GM19035 (cell line): Measurements from ENCODE around the gene NEURL3.

Experiments used
- ATAC-seq: cut with Tn5 transposase; IDR thresholded peaks from one replicate; pipeline ENCODE4 v1.9.1; 2021; ENCODE audit not compliant: unreplicated experiment

The NEURL3 gene

DNA sequence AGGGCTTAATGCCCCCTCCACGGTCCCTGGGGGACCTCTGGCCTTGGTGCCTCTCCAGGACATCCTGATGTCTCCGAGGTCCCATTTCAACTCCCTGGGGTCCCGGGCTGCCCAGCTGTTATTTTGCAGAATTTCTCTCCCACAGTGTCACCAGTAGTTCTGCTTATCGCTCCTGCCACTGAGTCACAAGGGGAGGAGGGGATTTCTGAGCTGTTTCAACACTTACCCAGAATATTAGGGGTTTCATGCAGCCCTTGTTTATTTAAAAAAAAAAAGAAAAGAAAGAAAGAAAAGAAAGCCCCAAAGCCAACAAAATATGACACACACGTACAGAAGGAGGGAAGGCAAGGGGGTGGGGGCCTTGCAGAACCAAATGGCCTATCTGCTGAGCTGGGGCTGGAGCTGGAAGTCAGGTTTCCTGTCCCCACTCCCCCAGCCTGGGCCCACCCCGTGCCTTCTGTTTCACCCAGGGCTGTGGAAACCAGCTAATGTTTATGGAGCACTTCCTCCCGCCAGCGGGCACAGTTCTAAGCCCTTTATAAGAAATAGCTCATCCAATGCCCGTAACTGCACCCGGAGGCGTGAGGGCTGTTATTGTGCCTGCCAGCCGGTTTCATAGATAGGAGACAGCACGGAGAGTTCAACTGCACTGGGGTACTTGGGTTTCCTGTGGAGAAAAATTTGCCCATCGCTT, 23.0 kb upstream of the NEURL3 start:
- no peak for ATAC-seq

DNA sequence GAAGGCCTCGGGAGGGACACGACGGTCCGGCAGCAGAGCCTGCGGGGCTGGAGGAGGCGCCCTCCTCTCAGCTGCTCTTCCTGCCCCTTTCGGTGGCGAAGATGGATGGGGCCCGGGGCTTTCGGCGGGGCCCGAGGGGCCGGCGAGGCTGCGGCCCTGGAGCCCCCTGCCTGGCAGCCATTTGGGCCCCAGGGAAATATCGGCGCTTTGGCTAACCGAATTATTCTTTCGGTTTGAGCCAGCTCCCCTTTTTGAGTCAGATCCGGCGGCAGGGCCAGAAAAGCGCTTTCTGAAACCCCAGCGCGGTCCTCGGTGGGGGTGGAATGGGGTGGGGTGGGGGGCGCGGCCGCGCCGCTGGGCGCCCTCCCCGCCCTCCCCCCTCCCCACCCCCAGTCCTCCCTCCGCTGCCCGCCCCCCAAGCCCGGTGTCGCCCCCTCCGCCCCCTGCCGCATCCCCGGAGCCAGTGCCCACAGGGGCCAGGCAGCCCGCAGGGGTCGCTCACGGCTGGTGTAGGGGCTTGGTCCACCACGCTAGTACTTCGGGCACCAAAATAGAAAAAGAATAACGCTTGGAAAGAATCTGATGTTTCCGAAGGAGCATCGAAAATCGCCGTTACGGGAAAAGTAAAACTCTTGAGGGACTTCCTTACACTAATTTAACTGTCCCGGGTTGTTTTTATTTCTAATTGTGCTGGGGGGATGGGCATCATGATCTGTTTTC, 22.3 kb upstream of the NEURL3 start:
- peak; percentile 32 for ATAC-seq

DNA sequence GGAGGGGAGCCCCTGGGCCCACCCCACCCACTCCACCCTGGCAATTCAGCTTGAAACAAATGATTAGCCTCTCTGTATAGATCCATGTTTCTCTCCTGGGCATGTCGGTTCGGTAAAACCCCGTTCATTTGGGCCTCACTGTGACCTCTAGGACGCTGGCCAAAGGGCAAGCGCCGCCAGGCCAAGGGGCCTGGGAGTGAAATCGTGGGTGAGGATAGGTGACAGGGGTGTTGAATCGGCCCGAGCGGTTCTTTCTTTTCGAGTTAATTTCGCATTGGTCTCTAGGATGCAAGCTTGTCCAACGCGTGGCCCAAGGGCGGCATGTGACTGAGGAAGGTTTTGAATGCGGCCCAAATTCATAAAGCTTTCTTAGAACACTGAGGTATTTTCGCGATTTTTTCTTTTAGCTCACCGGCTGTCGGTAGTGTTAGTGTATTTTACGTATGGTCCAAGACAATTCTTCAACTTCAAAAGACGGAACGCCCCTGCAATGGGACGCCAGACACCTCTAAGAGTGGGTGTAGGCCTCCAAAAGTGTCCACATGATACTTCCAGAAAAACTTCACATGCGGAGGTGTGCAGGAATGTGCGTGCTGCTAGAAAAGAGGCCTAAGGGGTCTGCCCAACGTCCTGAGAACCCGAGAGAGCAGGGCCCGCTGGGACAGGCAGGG, 21.6 kb upstream of the NEURL3 start:
- no peak for ATAC-seq

DNA sequence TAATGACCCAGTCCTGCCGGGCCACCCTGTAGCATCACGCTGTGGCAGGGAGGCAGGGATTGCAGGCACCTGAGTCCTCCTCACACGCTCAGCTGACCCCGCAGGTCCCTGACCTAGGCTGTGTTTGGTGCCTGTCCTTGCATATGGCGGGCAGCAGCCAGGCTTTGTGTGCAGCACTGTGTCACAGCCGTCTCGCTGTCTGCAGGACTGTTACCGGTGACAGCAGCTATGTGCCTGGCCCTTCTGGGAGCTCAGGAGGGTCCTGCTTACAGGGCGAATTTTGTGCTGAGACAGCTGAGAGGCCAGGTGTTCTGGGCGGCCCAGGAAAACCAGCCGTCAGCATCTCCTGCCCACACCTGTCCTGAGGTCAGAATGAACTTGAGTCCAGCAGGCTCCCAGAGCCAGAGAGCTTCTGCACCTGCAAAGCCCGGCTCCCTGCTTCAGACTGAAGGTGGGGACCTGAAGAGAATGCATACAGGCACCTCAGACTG, 21.0 kb upstream of the NEURL3 start:
- ATAC-seq = no peak

DNA sequence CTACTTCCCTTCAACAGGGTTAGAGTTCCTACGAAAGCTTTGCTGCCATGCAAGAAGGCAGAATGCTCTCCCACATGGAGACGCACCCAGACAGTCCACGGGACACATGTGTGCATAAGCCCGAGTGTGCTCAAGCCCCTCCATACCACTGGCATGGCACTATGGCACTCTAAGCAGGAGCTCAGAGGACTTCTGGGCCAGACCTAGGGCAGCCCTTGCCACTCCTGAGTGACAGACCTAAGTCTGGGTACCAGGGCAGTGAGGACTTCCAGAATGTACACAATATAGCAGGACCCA, 20.0 kb upstream of the NEURL3 start:
- no peak for ATAC-seq

DNA sequence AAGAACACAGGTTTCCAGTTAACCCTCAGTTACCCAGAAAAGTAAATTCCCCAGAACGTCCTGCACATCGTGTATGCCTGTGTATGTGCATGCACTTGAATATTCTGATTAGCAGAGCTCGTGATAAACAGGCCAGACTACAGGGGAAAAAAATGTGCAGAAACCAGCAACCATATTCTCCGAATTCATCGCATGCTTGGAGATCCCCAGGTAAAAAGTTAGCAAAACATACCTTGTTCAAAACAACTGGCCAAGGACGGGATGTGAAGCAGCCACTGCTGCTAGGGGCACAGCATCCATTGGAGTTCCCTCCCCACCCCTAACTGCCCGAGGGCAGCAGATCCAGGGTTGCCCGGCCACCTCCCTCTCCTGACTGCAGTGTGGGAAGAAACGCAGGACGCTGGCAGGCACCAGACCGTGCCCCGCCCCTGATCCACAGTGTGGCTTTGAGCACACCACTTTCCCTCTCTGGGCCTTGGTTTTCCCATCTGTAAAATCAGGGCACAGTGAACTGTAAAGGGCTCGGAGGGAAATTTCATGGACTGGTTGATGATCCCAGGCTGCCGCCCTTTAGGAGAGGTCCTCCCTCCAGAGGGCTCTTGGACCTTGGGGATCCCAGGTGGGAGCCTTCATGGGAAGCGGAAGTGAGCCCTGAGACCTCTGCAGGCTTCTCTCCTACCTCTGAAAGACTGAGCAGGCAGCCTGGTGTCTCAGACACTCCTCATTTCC, 19.5 kb upstream of the NEURL3 start:
- ATAC-seq = no peak

DNA sequence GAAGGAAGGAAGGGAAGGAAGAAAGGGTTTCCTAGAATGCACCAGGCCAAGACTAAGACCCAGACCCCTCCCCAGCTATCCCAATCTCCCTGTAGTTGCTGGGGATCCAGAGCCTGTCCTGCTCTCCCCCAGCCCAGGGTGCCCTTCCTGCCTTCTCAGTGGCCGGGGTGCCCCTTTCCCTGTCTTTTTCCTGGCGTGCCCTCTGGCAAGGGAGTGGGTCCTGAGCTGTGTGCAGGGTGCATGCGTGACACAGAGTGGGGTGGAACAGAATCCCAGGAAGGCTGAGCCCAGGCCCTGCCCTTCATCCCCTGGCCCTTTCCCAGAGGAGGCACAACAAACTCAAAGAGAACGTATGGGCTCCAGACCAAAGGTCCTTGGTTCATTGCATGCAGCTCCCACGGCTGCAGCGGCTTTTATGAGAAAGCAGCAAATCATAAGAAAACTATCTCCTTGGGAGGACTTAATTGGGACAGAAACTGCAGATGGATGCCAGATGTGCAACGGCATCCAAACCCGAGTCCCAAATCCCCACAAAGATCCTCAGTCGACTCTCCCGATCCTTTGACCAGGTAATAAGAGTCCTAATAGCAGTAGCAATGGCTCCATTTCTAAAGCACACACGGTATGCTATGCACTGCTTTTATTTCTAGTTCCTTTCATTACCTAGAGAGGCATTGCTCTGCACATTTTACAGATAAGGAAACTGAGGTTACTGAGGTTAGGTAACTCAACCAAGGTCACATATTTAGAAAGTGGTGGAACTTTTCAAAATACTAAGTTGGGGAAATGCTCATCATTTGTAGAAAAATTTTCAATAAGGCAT, 18.7 kb upstream of the NEURL3 start:
- no peak for ATAC-seq

DNA sequence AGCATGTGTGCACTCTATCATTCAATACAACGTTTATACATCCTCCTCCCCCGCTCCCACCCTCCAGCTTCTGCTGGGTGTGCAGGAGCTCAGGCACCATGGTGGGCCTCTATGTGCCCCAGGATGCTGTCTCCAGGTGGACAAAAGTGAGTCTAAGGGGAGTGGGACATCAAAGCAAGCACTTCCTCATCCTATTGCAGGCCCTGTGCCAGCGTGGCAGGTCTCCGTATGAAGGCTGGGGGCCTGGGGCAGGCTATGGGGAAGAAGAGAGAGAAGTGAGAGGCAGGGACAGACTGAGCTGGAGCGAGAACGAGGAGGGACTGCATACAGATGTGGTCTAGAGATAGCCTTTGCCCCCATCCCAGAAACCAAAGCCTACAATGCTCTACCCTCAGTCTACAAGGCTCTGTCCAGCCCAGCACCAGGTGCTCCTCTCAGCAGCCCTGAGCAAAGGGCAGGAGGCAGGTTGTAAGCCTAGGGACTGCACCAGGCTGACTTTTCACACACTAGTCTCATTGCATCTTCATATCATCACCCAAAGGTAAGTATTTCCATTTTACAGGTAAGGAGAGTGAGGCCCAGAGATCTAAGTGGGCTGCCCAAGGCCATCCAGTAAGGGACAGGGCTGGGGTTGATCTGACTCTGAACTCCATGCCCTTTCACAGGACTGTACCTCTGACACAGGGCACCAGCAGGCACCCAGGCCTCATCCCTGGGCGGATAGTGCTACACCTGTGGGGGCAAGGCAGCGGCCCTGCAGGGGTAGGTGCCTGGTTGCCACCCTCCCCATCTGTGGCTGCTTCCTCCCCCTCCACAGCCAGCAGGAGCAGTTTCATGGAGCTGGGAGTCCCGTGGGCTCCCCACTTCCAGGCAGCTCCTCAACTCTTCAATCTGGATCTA, 17.4 kb upstream of the NEURL3 start:
- ATAC-seq = no peak

DNA sequence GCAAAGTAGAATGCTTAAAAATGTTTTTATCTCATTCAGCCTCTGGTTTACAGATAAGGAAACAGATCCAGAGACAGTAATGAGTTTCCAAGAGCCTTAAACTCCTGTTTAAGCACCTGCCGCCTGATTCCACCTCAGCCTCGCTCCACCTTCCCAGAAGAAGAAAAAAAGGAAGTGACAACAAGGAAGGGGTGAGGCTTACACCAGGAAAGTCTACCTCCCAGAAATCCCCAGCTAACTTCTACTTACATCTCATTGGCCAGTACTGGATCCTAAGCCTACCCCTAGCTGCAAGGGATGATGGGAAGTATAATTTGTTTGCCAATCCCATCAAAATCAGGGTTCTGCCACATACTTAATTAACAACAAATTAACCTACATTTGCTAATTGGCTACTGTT, 16.1 kb upstream of the NEURL3 start:
- ATAC-seq = no peak

DNA sequence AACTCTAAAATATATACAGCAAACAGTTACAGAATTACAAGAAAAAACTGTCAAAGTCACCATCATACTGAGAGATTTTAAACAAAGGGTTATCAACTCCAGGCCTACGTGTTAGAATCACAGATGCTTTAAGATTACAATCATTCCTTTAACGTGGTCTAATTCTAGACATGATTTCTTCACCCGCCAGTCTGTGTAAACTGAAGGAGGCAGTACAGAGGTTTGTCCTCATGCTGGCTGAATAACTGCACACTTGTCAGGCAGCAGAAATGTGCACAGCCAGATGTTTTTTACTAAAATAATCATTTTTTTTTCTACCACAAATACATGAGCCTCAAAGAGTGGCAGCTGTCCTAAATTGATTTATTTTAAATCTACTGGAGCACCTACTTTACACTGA, 15.5 kb upstream of the NEURL3 start:
- no peak for ATAC-seq

DNA sequence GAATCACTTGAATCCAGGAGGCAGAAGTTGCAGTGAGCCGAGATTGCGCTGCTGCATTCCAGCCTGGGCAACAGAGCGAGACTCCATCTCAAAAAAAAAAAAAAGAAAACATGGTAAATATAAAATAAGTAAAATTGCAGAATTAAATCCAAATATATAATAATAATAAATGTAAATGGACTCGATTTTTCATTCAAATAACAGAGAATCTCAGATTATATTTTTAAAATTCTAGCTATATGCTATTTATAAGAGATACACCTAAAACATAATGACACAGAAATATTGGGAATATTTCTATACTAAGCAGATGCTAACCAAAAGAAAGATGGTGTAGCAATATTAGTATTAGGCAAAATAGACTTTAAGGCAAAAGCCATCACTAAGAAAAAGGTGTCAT, 15.1 kb upstream of the NEURL3 start:
- ATAC-seq = no peak

DNA sequence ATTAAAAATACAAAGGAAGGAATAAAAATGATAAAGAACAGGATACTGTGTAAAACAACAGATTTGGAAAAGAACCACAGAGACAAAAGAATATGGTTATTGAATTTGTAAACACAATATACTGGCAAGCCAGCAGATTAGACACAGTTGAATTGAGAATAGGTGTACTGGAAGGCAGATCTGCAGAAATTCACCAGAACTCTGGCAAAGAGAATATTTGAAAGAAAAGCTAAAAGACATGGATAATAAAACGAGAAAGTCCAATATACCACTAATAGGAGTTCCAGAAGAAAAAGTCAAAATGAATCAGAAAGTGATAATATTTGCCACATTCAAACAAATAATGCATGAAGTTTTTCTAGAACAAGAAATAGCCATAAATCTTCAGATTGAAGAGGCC, 11.9 kb upstream of the NEURL3 start:
- ATAC-seq = no peak

DNA sequence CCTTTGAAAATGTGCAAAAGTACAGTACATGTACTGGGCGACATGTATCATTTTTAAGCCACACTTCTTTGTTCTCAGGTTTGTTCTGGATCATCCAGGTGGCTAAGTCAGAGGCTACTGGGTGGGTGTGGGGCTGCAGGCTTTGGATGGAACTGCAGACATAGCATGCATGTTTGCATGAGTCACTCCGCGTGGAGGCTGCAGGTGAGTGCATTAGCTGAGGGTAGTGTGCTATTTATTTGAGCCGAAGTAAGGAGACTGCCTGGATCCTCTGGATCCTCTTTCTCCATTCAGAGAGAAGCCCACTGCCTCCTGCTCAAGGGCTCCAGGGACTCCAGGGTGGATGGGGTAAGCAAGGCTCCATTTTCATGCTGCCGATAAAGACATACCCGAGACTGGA, 9.4 kb upstream of the NEURL3 start:
- ATAC-seq = no peak

DNA sequence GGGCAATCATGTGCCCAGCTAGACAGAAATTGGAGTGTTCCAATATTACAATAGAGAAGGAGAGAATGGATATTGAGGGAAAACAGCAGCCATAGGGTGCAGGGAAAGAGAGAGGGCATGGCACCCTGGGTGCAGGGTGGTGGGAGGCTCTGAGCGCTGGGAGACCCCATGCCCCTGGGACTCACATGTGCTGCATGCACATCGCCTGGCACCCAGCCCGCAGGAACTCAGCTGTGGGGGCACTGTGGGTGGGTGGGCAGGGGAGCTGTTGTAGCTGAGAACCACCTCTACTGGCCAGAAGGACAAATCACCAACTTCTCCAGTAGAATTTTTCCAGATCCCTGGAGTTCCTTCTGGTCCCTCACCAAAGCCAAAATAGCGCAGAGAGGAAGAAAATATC, 7.2 kb upstream of the NEURL3 start:
- no peak for ATAC-seq

DNA sequence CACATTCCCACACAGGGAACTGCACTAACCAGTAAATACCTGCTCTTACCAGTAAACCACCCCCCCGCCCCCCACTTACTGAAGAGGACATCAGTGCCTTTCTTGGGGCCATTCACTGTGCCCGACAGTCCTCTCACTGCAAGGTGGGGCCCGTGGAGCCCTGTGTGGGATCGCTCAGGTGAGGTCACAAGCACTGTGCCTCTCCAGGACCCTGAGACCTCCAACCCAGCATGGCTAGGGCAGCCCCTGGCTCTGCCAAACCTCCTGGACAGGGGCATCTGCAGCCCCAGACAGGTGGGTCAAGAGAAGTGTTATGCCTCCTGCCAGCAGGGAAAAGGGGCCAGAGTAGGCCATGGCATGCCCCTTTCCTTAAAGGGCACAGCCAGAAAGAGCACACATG, 6.7 kb upstream of the NEURL3 start:
- no peak for ATAC-seq

DNA sequence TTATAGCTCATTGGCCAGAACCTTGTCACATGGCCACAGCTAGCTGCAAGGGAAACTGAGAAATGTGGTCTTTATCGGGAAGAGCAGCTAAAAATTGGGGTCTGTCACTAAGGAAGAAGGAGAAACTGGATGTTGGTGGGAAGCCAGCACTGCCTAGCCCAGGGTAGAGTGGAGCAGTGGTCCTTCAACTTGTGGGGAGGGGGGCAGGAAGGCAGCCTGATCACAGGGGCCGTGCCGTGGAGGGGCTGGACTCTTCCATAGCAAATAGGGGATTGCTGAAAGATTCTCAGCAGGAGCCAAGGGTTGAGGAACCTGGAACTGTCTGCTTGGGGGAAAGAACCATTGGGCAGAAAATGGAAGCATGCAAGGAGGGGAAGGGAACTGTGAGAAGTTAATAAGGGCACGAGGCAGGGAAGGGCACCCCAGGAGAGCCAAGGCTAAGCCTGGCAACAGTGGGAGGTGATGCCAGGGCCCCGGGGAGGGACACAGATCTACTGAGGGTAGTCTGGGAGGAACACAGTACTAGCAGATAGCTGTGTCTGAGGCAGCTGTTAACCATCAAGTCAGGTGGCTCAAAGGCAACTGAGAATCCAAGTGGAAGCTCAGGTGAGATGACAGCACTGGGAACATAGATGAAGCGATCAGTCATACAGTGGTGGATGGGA, 5.9 kb upstream of the NEURL3 start:
- ATAC-seq = no peak

DNA sequence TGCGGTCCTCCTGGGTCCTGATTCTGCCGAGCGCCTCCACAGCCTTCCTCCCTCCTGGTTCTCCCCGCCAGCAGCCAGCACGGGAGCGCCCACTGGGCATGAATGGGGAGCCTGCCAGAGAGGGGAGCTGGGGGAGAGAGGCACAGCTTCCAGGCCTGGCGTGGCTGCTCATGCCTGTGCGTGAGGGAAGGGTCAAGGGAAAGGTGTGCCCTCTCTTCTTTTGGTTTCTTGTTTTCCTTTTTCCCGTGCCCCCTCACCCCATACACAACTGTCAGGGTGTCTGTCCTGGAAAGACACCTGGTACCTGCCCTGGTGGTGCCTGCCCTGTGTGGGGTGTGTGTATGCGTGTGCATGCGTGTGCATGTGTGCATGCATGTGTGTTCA, 4.7 kb upstream of the NEURL3 start:
- no peak for ATAC-seq

DNA sequence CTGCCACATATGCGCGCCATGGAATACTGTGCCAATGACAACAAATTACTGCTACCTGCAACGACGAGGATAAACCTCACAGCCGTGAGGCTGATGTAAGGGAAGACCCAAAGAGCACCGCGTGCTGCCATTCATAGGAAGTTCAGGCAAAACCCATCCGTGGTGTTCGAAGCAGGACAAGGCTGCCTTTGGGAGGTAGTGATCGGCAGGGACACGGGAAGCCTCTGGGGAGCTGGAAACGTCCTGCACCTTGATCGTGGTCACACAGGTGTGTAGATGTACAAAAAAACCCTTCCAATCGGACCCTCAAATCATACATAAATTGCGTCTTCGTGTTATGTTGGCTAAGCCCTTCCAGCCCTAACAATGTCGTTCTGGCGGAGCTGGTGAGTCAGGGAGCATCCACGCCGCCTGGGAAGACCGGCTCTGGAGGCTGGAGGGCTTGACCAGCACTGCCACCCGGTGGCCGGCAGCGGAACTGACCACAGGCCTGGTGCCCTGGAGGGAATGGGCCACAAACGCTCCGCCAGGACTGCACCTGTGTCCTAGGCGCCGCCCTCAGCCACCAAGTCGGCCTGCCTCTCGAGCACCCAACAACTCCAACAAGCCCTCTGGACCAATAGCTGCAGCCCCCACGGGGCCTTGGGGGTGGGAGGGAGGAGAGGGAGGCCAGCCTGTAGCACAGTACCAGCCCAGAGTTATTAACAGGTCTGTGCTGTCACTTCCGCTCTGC, 4.1 kb upstream of the NEURL3 start:
- ATAC-seq = peak; percentile 79
